ENCODE data around the gene SEMA3E.

DNA sequence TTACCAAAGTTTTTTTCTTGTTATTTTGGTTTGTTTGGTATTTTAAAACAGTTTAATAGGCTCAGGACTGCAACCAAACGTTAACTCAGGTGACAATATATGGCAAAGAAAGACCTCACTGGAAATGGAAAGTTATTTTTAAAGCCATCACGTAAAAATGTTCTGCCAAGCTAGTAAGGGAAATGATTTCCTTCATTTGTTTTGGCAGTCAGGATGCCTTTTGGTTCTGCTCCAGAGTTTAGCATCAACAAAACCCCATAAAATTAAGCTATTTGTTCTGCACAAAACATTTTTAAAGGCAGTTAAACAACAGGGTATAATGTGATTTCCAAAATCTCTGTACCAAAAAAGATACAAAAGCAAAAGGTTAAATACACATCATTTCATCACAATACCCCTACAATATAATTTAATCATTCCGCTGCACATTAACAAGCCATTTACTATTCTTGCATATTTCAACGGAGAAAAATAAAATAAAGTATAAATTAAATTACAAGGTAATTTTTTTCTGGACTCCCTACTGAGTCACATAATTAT is 172.4 kb downstream of the SEMA3E start:
- TF ChIP-seq, protein P1, sequence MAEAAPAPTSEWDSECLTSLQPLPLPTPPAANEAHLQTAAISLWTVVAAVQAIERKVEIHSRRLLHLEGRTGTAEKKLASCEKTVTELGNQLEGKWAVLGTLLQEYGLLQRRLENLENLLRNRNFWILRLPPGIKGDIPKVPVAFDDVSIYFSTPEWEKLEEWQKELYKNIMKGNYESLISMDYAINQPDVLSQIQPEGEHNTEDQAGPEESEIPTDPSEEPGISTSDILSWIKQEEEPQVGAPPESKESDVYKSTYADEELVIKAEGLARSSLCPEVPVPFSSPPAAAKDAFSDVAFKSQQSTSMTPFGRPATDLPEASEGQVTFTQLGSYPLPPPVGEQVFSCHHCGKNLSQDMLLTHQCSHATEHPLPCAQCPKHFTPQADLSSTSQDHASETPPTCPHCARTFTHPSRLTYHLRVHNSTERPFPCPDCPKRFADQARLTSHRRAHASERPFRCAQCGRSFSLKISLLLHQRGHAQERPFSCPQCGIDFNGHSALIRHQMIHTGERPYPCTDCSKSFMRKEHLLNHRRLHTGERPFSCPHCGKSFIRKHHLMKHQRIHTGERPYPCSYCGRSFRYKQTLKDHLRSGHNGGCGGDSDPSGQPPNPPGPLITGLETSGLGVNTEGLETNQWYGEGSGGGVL (tag by site-specific recombination; IDR thresholded peaks at IDR 0.05): no peak
- TF ChIP-seq, protein P2, sequence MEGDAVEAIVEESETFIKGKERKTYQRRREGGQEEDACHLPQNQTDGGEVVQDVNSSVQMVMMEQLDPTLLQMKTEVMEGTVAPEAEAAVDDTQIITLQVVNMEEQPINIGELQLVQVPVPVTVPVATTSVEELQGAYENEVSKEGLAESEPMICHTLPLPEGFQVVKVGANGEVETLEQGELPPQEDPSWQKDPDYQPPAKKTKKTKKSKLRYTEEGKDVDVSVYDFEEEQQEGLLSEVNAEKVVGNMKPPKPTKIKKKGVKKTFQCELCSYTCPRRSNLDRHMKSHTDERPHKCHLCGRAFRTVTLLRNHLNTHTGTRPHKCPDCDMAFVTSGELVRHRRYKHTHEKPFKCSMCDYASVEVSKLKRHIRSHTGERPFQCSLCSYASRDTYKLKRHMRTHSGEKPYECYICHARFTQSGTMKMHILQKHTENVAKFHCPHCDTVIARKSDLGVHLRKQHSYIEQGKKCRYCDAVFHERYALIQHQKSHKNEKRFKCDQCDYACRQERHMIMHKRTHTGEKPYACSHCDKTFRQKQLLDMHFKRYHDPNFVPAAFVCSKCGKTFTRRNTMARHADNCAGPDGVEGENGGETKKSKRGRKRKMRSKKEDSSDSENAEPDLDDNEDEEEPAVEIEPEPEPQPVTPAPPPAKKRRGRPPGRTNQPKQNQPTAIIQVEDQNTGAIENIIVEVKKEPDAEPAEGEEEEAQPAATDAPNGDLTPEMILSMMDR (tag by site-specific recombination; IDR thresholded peaks at IDR 0.05): no peak
- TF ChIP-seq, protein P3, sequence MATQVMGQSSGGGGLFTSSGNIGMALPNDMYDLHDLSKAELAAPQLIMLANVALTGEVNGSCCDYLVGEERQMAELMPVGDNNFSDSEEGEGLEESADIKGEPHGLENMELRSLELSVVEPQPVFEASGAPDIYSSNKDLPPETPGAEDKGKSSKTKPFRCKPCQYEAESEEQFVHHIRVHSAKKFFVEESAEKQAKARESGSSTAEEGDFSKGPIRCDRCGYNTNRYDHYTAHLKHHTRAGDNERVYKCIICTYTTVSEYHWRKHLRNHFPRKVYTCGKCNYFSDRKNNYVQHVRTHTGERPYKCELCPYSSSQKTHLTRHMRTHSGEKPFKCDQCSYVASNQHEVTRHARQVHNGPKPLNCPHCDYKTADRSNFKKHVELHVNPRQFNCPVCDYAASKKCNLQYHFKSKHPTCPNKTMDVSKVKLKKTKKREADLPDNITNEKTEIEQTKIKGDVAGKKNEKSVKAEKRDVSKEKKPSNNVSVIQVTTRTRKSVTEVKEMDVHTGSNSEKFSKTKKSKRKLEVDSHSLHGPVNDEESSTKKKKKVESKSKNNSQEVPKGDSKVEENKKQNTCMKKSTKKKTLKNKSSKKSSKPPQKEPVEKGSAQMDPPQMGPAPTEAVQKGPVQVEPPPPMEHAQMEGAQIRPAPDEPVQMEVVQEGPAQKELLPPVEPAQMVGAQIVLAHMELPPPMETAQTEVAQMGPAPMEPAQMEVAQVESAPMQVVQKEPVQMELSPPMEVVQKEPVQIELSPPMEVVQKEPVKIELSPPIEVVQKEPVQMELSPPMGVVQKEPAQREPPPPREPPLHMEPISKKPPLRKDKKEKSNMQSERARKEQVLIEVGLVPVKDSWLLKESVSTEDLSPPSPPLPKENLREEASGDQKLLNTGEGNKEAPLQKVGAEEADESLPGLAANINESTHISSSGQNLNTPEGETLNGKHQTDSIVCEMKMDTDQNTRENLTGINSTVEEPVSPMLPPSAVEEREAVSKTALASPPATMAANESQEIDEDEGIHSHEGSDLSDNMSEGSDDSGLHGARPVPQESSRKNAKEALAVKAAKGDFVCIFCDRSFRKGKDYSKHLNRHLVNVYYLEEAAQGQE (tag by site-specific recombination; IDR thresholded peaks at IDR 0.05): no peak
- TF ChIP-seq, protein P4, sequence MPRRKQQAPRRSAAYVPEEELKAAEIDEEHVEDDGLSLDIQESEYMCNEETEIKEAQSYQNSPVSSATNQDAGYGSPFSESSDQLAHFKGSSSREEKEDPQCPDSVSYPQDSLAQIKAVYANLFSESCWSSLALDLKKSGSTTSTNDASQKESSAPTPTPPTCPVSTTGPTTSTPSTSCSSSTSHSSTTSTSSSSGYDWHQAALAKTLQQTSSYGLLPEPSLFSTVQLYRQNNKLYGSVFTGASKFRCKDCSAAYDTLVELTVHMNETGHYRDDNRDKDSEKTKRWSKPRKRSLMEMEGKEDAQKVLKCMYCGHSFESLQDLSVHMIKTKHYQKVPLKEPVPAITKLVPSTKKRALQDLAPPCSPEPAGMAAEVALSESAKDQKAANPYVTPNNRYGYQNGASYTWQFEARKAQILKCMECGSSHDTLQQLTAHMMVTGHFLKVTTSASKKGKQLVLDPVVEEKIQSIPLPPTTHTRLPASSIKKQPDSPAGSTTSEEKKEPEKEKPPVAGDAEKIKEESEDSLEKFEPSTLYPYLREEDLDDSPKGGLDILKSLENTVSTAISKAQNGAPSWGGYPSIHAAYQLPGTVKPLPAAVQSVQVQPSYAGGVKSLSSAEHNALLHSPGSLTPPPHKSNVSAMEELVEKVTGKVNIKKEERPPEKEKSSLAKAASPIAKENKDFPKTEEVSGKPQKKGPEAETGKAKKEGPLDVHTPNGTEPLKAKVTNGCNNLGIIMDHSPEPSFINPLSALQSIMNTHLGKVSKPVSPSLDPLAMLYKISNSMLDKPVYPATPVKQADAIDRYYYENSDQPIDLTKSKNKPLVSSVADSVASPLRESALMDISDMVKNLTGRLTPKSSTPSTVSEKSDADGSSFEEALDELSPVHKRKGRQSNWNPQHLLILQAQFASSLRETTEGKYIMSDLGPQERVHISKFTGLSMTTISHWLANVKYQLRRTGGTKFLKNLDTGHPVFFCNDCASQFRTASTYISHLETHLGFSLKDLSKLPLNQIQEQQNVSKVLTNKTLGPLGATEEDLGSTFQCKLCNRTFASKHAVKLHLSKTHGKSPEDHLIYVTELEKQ (tag by site-specific recombination; IDR thresholded peaks at IDR 0.05; ENCODE audit: borderline replicate concordance): no peak
- no peak for TF ChIP-seq ZEB2 (tag by site-specific recombination; IDR thresholded peaks at IDR 0.05)
- TF ChIP-seq ZNF701 (tag by site-specific recombination; IDR thresholded peaks at IDR 0.05): no peak
